ENCODE data around the gene ZNF384.

ZNF384 gene

GRCh38 chr12:6620885-6621274 is 68.3 kb downstream of the ZNF384 start:
- no peak for DNase-seq (ENCODE audit: low spot score)

DNA sequence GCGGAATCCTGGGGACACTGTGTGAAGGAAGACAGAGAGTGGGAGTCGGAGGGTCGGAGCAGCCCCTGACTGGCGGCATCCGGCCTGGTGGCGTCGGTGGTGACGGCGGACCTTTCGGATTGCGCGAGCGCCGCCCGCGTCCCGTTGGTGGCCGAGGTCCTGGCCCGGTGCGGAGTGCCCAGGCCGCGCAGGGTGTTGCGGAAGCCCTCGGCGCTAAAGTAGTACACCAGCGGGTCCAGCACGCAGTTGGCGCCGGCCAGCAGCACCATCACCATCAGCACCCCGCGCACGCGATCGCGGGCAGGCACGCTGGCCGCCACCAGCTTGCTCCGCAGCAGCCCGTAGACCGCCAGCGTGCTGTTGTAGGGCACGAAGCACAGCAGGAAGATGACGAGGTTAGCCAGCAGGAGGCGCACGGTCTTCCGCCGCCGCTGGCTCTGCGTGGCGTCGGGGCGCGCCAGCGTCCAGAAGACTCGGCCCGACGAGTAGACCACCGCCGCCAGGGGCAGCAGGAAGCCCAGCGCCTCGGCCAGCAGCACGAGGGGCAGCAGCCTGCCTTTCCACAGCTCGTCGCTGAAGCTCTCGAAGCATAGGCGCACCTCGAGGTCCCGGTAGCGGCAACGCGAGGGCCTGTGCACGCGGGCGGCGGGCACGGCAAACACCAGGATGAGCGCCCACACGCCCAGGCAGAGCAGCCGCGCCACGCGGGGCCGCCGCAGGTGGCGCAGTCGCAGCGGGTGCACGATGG is 68.9 kb downstream of the ZNF384 start:
- DNase-seq (ENCODE audit: low spot score): no peak

DNA sequence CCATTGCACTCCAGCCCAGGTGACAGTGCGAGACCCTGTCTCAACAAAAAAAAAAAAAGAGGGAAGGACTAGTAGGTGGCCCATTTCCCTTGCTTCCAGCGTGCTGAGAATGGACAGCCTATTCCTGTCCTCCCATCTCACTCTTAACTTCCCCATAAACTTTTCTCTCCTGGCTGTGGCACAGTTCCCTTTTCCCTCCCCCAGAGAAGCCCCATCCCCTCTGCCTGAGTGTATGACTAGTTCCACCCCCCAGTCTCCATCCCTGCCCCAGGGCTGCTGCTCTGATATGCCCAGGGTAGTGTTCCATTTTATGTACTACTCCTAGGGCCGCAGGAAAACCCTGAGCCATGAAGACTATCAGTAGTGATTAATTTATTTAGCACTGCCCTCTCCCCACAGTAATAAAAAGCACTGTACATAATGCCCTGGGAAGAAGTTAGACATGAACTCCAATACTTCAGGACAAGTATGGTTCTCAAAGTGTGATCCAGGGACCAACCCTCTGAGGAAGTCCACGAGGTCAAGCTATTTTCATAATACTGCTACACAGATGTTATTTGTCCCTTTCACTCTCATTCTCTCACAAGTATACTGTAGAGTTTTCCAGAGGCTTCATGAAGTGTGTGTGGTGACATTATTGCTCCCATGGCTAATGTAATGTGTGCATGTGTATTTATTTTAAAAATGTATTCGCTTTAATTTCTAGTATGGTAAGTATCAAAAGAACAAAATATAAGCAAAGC is 70.5 kb downstream of the ZNF384 start:
- no peak for DNase-seq (ENCODE audit: low spot score)
